NCI-H446 (cell line): ENCODE data around the gene PTPRM.
A peak's percentile ranks its signal among the peaks of the same experiment; 100 is the strongest.

Experiments
- DNase-seq, 2 experiments: peaks; one replicate each; lab custom pipeline; 2025; lab: John Stamatoyannopoulos, UW

The PTPRM gene

DNA sequence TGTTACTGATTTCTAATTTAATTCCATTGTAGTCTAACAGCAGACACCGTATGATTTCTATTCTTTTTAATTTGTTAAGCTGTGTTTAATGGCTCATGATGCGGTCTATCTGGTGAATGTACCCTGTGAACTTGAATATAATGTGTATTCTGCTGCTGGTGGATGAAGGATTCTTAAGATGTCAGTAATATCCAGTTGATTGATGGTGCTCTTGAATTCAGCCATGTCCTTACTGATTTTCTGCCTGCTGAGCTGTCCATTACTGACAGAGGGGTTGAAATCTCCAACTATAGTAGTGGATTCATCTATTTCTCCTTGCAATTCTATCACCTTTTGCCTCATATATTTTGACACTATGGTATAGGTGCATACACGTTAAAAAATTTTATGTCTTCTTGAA lies 668.8 kb downstream of the PTPRM start:
- no peak for DNase-seq

DNA sequence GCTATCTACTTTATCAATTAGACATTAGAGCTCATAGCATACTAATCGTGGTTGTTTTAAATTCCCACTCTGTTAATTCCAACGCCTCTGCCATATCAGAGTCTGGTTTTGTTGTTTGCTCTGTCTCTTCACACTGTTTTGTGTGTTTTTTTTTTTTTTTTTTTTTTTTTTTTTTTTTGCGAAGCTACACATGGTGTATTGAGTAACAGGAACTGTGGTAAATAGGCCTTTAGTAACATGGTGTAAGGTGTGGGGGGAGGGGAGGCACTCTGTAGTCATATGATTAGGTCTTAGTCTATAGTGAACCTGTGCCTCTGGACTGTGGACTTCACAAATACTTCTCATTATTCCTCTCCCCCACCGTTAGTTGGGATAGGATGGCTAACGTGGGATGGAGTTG lies 671.4 kb downstream of the PTPRM start:
- no peak for DNase-seq

DNA sequence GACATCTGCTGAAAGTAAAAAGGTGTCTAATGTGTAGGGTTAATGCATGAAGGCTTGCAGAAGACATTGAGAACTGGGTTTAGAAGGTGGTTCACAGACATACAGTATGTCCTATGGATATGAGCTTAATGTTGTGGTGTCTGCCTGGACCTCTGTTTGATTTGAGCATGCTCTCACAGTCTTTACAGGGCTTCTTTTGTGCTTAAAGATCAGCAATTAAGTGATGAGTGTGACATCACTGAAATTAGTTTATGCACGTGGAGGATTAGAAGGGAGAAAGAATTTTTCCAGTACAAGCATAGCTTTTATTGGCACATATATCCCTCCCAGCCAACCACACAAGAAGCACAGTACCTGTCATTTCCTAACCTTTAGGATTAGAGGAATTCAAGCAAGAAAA lies 674.6 kb downstream of the PTPRM start:
- DNase-seq, result no peak

DNA sequence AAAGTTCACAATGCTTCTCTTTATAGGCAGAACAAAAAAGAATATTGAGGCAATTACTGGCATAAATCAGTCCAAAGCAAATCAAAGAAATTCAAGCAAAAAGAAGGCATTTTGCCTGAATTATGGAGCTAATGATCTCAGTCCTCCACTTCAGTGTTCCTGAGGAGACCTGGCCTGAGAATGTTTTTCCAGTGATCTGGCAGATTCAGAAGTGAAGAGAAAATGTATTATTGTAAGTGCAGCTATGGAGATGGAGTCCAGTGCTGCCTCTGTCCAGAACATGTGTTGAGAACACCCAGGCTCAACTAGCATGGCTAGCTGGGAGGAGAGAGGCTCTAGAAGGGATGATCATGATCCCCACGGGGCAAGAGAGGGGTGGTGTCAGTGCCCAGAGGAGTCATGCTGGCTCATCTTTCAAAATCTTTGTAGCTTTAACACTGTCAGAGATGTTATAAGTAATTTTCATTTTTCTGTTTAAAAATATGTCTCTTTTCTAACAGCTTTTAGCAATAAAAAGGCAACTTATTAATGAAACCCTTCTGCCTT lies 675.1 kb downstream of the PTPRM start:
- DNase-seq, result no peak

DNA sequence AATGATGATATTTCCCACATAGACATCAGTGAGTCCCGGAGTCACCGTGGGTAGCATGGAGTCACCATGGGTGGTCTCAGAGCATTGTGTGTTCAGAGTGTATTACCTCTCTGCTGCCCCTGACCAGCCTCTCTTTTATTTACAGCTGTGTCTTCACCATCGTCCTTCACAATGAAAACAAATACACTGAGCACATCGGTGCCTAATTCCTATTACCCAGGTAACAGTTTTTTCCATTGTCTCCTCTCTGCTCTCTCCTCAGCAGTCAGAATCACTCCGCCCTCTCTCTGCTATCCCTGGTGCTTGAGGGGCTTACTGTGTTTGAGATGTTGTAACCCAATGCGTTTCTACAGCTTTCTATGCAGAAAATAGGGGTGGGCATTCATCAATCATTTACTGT lies 680.6 kb downstream of the PTPRM start:
- DNase-seq, result no peak

DNA sequence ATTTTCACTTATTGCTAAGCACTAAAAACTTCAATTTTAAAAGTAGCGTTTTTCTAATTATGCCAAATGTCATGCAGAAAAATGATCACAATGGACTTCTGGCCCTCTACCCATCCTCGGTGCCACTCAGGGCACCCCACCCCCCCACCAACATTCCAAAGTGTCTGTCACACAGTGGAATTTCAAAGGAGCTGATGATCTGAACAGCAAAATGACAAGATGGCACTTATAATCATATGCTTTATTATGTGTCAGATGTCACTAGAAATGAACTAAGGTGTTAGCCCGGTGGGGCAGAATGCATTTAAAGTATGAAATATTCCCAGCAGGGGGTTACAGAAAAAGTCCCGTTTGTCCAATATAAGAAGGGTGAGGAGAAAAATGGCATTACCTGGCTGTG lies 681.5 kb downstream of the PTPRM start:
- no peak for DNase-seq

DNA sequence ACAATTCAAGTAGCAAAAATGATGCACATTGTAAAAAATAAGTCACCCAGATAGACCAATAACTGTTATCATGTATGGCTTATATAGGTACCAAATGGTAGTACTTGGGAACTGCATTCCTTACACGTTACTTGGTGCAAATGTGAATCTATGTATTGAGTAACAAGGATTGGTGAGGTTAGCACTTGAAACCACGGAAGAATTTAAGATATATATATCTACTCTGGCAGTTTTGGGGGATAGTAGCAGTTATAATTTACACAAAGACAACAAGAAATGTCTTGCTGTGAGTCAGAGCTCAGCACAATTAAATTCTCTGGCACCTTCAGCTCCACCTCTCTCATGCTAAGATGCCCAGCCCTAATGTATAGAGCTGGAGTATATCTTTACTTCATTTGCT lies 682.7 kb downstream of the PTPRM start:
- DNase-seq, result no peak

DNA sequence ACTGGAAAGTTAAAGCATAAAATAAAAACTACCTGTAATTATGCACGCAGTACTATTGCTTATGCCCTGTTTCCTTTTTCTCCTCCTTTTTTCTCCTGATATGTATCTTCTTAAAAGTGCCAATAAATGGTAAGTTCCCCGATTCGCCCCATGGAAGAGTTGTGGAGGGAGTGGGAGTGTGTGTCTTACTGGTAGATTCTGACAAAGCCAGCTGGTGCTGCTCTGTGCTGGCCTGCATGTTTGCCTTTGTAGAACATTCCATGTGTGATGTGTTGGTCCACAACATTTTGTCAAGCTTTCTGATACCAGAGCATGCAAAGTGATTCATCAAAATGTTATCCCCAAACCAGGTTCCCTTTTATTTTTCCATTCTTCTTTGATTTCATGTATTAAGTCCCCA lies 685.3 kb downstream of the PTPRM start:
- DNase-seq, result no peak

DNA sequence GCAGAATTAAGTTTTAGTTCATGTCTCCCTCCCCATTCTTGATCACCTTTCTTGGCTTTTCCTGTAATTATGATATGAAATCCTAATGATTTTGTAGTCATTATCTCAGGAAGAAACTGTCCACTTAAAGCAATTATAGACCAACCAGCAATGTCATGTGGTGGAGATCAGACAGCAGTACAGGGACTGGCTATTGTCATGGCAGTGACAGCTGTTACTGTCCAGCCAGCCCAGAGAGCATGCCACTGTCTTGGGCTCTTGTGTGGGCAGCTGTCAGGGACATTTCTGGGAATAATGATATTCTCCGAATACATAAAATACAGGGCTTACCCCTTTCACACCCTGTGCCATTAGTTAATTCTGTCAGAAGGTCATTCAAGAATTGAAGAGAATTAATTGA lies 686.8 kb downstream of the PTPRM start:
- no peak for DNase-seq

DNA sequence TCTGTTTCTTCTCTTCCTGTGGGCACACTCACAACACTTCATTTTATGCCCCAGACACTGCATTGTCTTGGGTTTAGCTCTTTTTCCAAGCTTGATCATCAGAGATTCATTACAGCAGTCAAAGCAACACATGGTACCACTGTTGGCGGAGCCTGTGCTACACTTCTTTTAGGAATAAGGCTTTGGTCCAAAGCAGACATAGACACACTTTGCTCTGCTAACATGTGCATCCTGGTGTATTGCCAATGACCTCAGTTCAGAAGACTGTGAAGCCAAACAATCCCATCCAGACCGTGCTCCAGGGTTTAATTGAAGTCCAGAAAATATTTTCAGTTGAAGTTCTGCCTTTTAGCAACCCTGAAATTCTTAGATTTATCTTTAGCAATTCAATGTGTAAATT lies 687.5 kb downstream of the PTPRM start:
- no peak for DNase-seq

DNA sequence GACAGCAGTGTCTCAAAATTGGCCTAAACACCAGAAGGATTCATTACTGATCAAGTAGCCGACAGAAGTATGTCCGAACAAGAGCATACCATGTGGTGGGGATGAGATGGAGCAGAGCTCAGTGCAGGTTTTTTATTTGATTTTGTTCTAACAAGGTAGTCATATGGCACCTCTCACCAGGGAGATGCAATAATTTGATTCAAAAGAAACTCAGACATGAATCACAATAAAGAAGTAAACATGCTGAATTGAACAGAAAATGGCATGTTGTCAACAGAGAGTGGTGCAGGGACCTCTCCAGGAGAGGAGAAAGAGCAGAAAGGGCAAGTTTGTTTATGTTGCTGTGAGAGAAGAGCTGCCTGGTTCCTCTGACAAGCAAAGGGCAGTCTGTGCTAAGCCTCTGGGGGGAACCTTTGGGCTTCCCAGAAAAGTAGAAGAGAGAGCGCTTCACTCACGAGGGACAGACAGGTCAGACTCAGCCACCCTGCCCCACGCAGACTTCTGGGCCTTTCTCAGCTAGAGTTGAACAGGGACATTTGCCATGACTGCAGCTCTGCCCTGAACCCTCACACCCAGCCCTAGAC lies 690.8 kb downstream of the PTPRM start:
- no peak for DNase-seq

DNA sequence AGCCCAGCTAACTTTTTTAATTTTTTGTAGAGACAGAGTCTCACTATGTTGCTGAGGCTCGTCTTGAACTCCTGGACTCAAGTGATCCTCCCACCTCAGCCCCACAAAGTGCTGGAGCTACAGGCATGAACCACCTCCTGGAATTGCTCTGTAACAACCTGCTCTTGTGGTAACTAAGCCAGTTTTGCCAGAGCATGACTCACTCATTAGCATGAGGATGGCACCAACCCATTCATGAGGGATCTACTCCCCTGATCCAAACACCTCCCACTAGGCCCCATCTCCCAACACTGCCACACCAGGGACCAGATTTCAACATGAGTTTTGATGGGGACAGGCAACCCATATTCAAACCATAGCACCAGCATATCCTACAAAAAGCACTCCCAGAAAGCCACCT lies 693.2 kb downstream of the PTPRM start:
- DNase-seq, result no peak

DNA sequence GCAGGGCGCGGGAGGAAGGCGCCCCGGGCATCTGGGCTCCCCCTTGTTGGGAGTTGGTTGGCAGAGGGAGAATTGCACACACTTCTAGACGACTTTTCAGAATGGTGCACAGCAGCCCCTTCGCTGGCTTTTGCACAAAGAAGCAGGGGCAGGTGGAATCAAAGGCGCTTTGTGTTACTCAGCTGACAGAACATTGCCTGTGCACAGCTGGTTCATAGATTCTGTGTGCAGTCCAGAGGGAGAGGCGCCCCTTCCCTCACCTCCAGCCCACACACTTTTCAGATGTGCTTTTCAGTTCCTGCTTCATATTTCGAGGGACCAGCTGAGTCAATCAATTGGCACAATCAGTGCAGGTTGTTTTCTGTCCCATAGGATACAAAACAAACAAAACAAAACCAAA lies 693.7 kb downstream of the PTPRM start:
- DNase-seq, result no peak

DNA sequence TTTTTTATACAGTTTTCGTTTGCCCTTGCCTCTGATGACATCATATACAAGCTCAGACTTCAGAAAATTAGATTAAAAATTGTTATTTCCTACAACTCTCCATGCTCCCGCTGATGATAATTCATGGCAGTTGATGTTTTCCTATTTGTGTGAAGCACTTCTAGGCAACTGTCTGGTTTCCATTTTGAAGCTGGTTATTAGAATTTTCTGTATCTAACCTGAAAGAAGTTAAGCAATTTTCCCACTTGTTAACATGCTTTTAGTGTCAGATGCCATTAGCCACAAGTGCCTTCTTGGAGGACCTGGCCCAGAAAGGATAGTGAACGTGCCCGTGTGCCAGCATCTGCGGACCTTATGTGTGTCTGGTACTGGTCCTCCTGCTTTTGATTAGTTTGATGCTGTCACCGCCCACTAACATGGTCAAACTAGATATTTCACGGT lies 694.6 kb downstream of the PTPRM start:
- no peak for DNase-seq

DNA sequence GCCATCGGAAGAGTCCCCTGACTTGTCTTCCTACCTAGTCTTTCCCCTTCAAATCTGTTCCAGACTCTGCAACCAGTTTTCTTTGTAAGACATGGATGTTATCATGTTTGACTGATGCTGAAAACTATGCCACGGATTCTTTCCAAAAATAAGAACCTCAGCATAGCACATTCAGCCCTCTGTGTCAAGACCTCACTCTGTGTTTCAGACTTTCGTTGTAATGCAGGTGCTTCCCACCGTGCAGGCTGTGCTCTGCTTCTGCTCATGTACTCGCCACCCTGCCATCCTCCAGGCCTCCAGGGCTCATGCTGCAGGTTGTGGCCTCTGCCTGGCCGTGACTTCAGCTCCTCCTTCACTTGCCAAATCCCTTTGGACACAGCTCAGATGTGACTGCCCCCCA lies 695.1 kb downstream of the PTPRM start:
- DNase-seq, result no peak

DNA sequence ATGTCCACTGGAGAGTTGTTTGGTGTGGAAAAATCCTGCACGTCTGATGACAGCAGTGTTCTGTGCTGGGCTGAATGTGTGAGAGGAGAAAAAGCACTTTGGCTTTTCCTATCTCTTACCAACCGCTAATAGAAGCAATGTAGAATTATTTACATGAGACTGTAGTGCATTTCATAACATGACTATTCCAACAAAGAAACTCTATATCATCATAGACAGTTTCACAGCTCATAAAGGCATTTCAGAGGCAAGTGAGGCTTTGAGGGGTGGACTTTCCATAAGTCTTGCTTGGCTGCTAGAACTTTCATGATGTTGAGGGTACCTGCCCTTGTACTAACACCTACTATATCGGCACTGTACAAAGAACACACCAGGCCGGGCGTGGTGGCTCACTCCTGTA lies 697.0 kb downstream of the PTPRM start:
- no peak for DNase-seq

DNA sequence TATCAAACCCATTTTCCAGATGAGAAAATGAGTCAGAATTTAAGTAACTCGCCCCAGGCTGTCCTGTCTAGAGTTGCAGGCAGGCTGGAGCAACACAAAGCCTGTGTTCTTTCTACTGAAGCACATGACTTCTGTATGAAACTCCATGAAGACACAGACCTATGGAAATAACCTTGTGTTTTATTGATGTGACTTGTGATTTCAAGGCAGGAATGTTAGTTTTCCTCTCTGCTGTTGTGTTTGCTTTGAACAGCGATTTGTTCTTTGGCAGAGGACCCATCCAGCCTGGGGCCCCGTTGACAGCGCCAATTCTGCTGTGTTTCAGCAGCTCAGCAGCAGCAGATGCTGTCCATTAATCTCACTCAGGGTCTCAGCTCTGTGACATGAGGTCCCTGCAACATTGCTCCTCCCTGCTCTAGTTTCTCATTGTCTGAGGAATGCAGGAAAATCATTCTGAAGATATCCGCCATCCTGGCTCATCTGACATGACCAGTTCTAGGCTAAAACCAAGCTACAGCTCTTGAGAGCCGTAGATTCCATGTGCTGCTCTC lies 697.8 kb downstream of the PTPRM start:
- peak in 1 of 2 experiments; percentile 1 for DNase-seq

DNA sequence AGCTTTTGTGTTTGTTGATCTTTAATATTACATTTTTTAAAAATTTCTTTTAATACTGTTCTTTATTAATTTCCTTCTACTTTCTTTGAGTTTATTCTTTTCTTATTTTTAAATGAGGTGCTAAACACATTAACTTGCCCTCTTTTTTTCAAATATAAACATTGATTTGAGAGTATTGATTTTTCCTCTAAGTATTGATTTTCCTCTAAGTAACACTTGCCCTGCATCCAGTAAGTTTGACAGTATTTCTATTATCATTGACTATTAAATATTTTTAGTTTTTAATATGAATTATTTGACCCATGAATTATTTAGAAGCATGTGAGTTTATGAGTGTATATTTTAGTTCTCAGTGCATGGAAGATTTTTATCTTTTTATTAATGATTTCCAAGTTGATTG lies 705.1 kb downstream of the PTPRM start:
- DNase-seq, result no peak

DNA sequence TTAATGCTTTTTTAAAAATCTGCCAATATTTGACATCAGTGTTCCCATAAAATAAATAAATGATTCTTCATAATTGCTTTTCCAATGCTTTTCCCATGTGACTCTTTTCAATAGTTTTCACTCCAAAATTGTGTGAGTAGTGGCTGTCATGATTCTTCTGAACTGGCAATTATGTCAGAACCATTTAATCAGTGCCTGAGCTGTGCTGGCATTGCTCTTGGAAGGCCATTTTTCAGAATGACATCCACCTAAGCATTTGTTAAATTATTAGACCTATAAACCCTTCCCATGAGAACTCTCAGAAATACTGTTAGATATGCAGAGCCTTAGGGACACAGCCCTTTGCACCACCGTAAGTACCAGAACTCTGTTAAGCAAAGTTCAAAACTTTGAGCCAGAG lies 707.3 kb downstream of the PTPRM start:
- DNase-seq, result no peak

DNA sequence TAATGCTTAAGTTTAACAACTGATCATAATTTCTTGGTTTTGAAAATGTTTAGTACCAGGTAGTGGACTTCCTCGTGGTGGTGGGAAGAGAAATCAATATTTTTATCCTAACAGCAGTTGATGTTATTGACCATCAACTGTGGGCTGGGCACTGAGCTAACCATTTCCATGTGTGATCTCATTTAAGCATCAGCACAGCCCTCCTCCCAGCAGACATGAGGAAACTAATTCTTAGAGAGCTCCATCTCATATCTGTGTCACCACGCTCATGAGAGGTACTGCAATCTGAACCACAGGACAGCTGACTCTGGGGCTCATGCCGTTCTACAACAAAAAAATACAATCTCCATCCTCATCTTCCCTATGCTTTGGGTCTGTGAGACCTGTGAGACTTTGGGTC lies 709.3 kb downstream of the PTPRM start:
- DNase-seq, result no peak

DNA sequence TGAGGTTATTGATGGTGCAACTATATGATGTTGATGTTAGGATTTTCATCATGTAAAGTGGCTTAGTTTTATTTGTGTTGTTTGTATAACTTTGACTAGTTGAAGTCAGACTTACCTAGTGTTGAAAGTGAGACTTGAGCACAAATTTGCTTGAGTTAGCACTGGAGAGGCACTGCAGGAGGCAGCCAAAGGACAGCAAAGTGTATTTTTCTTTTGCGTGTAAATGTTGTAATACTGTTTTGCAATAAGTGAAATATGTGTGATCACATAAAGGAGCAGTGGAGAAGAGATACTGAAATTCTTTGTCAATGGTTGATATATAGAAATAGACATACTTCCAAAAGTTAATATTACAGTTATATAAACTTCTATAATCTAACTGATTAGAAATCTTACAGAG lies 710.2 kb downstream of the PTPRM start:
- no peak for DNase-seq

DNA sequence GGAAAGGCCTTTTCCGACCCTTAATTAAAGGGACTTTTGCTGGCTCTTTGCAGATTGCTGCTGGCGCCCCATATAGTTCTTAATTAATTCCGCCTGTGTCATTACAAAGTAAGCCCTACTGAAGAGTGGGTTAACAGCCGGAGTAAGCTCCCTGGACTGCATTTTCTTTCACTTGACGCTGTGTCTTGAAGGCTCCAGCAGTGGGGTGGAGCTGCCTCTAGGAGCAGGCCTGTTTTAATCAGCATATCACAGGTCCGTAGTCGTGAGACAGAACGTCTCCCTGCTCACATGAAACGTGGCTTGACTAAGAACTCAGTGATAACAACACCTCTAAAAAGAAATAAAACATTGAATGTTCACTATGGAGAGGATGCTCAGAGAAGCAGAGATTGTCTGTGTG lies 712.2 kb downstream of the PTPRM start:
- no peak for DNase-seq

DNA sequence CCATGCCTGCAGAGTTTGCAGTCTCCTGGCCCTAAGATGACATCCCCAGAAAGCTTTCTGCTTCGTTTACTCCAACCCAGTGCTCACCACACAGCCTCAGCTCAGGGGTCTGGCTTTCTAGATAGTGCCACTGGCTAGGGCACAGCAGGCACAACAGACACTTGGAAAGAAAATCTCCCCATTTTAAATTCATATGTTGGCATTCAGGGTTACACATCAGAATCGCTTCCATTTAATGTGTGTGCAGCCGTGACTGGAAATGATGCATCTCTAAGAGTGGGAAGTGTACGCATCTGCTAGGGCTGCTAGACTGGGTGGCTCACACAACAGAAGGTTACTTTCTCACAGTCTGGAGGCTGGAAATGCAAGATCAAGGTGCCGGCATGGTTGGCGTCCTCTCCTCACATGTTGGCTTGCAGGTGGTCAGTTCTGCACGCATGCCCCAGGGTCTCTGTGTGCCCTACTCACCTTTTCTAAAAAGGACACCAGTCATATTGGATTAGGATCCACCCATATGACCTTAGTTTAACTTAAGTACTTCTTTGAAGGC lies 712.7 kb downstream of the PTPRM start:
- DNase-seq, result no peak
